ENCODE data around the gene GARIN5A.

GRCh38 chr19:50485284-50485955, 8.8 kb upstream of the GARIN5A start:
- TF ChIP-seq POLR2A (IDR thresholded peaks at IDR 0.05), result no peak
- no peak for TF ChIP-seq POLR2AphosphoS5 (IDR thresholded peaks at IDR 0.05)
- TF ChIP-seq, protein P1, sequence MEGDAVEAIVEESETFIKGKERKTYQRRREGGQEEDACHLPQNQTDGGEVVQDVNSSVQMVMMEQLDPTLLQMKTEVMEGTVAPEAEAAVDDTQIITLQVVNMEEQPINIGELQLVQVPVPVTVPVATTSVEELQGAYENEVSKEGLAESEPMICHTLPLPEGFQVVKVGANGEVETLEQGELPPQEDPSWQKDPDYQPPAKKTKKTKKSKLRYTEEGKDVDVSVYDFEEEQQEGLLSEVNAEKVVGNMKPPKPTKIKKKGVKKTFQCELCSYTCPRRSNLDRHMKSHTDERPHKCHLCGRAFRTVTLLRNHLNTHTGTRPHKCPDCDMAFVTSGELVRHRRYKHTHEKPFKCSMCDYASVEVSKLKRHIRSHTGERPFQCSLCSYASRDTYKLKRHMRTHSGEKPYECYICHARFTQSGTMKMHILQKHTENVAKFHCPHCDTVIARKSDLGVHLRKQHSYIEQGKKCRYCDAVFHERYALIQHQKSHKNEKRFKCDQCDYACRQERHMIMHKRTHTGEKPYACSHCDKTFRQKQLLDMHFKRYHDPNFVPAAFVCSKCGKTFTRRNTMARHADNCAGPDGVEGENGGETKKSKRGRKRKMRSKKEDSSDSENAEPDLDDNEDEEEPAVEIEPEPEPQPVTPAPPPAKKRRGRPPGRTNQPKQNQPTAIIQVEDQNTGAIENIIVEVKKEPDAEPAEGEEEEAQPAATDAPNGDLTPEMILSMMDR (IDR thresholded peaks at IDR 0.05), result no peak
